ENCODE data around the gene AK5.

DNA sequence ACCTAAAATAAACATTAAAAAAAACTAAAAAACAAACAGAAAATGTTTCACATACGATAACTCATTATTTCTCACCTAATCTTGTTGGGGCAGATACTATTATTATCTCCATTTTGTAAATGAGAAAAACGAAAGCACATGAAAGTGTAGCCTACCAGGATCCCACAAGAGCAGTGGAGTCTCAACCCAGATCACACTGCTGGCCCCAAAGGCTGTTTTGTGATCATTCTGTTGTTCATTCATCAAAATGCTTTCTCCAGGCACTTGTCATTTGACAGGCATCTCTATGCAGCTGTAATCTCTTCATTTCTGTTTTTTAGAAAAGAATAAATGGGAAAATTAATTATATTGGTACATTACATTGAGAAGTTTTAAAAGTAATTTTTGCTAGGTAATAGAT lies 67.5 kb downstream of the AK5 start:
- TF ChIP-seq POLR2A (IDR thresholded peaks at IDR 0.05) = no peak
- TF ChIP-seq, protein P1, sequence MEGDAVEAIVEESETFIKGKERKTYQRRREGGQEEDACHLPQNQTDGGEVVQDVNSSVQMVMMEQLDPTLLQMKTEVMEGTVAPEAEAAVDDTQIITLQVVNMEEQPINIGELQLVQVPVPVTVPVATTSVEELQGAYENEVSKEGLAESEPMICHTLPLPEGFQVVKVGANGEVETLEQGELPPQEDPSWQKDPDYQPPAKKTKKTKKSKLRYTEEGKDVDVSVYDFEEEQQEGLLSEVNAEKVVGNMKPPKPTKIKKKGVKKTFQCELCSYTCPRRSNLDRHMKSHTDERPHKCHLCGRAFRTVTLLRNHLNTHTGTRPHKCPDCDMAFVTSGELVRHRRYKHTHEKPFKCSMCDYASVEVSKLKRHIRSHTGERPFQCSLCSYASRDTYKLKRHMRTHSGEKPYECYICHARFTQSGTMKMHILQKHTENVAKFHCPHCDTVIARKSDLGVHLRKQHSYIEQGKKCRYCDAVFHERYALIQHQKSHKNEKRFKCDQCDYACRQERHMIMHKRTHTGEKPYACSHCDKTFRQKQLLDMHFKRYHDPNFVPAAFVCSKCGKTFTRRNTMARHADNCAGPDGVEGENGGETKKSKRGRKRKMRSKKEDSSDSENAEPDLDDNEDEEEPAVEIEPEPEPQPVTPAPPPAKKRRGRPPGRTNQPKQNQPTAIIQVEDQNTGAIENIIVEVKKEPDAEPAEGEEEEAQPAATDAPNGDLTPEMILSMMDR (IDR thresholded peaks at IDR 0.05) = no peak

All from tibial nerve (tissue), 3 donors.